Activated T-helper 1 cell treated with anti-CD3 and anti-CD28 coated beads, Interleukin-12 subunit alpha, Interleukin-12 subunit beta, Interleukin-2, Interleukin-4 antibody, amounts not matched to agents 30 ng/mL and 10 ng/mL and 1 ng/mL, durations not matched to agents 14 hours and 24 hours and 36 hours (primary cell): ENCODE results near the gene LSM3. TPM values are rescaled to one million over a fixed set of nuclear protein-coding genes. Genes with fewer than 3 reads are reported as not detected.

Source experiments
- total RNA-seq: library from RNA; stranded (reverse); gene quantifications from 2 replicates; pipeline ENCODE4 v1.2.3, GENCODE V29; 2022

LSM3 gene
- total RNA-seq, 1 donor from 2014 or later = 15.6 TPM

Other genes with a start within 250 kb of the LSM3 start
- gene CHCHD4, start 53.9 kb upstream of the LSM3 start, total RNA-seq = 27.8 and 29.4 TPM in 2 replicates
- gene TMEM43, start 53.8 kb upstream of the LSM3 start, total RNA-seq = 40.4 and 41.3 TPM in 2 replicates
- 34.1 and 35.9 TPM in 2 replicates for gene XPC, start 216 bp upstream of the LSM3 start, total RNA-seq
- gene SLC6A6, start 223.8 kb downstream of the LSM3 start, total RNA-seq = 45.4 and 51.2 TPM in 2 replicates